Motor neuron (in vitro differentiated cells): ENCODE results near the gene PIGH. TPM values are rescaled to one million over a fixed set of nuclear protein-coding genes. Genes with fewer than 3 reads are reported as not detected.

Source experiments
- ATAC-seq, 8 experiments: fragments of 200-7000 bp; cut with Tn5 transposase; replicated peaks in 6 of 8; 2 replicates each; pipeline ENCODE4 v1.8.0; 2021; ENCODE audit warnings: mild to moderate bottlenecking in 8 of 8, moderate library complexity in 8 of 8
- H3K27ac ChIP-seq, 2 donors: fragments of 250-450 bp; sonication (Bioruptor Pico); 2 replicates each; pipeline ENCODE4 v1.9.0; 2021; ENCODE audit warnings: antibody characterized with exemption in 2 of 2, mild to moderate bottlenecking in 2 of 2, moderate library complexity in 1 of 2
- H3K4me1 ChIP-seq, 2 donors: fragments of 250-450 bp; sonication (Bioruptor Pico); replicated peaks in 1 of 2; 2 replicates each; pipeline ENCODE4 v1.6.1; 2021; ENCODE audit warnings: antibody characterized with exemption in 2 of 2, mild to moderate bottlenecking in 2 of 2, moderate library complexity in 1 of 2
- H3K4me3 ChIP-seq, 5 donors: fragments of 250-450 bp; sonication (Bioruptor Pico); 2 replicates each; pipeline ENCODE4 v1.9.0; 2021; ENCODE audit warnings: antibody characterized with exemption in 5 of 5, mild to moderate bottlenecking in 5 of 5, moderate library complexity in 4 of 5
- WGBS, 10 experiments: fragments of 450-650 bp; shearing (Covaris generic); methylation state at CpG; one replicate each; pipeline ENCODE4 v1.0.0; 2022; 5-methylcytosine and 5-hydroxymethylcytosine counted together
- in situ Hi-C, 9 experiments: fragments of 400-800 bp; cut with MboI; loops; one replicate each; pipeline ENCODE4 v1.15.0; 2021; ENCODE audit warnings: low sequenced_read_pairs in 9 of 9, low pct_unique_long_range_greater_than_20kb in 2 of 9; ENCODE audit not compliant: unreplicated experiment in 9 of 9
- total RNA-seq, 8 experiments: library from RNA; unstranded; fragments of 300-600 nt; gene quantifications; 2 replicates each; pipeline versions ENCODE4 v1.2.3 to v1.2.4, GENCODE V29; 2022

Gene PIGH
- total RNA-seq, 8 experiments from 2014 or later, result 14.1 to 39.2 (median 28.4) TPM

DNA sequence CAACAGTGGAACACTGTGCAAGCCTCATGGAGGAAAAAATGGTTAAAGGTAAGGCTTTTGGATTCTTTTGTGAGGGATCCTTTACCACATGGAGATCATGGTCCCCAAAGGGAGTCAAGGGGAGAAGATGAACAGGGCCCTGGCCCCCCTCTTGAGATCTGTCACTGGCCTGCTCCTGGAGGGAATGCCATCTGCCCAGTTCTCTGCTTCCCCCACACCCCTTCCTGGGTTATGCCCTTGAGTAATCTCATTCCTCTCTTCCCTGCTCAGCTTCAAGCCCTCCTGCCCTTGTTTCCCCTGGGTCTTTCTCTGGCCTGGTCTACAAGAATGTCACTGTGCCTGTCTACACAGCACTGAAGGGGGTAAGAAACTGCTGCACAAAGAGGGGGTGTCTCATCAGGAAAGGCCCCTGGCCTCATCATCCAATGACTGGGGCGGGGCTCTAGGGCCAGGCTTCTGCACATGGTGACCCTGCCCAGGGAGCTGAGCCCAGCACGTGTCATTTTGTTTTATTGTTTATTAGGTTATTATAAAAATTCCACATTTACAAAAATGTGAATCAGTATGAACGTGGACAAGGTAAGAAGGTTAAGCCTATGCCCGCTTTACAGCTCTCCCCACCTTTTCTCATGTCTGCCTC lies 30.3 kb downstream of the PIGH start:
- WGBS, 10 experiments, result 53 to 97% (median 78%) methylated on average over 1 to 4 of the region's 4 CpGs; no CpG with 5 or more reads in 2 of the 10 experiments

DNA sequence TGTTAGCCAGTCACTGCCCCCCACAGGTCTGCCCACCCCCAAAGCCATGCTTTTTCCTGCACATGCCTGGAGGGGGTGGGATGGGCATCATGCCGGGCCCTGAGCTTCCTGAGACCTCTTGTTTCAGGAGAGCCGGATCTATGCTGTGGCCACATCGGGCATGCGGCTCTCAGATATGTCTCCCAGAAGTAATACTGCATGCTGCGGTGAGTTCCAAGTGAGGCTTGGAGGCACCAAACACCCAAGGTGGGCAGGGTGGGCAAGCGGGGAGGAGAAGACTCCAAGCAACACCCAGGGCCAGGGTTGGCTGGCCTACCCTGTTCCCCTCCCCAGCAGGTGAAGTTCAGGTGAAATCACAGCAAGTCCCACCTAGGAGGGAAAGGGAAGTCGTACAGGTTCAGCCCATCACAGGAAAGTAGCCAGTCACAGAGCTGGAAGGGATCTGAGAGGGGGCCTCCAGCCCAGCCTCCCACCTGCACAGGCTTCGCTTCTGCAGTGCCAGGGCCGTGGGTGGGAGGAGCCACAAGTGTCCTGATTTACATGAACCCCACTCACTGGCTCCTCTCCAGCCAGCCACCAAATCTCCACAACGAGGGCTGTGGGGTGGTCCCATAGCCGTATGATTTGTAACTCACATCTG lies 30.9 kb downstream of the PIGH start:
- no peaks in the 10 kb centered on the region for H3K4me1 ChIP-seq
- in situ Hi-C loops, result no loop called here
- no peak overlapping the region for H3K4me3 ChIP-seq
- 50 to 100% (median 73%) methylated on average over 1 to 4 of the region's 11 CpGs; no CpG with 5 or more reads in 5 of the 10 experiments for WGBS, 10 experiments
- no peak overlapping the region for H3K27ac ChIP-seq
- ATAC-seq, result no peak

More for the DNA sequence above, 30.3 kb downstream of the PIGH start:
- no peak for ATAC-seq
- H3K4me3 ChIP-seq, result no peak overlapping the region
- in situ Hi-C loops, result no loop called here
- H3K27ac ChIP-seq, result no peak overlapping the region
- H3K4me1 ChIP-seq, result no peaks in the 10 kb centered on the region

DNA sequence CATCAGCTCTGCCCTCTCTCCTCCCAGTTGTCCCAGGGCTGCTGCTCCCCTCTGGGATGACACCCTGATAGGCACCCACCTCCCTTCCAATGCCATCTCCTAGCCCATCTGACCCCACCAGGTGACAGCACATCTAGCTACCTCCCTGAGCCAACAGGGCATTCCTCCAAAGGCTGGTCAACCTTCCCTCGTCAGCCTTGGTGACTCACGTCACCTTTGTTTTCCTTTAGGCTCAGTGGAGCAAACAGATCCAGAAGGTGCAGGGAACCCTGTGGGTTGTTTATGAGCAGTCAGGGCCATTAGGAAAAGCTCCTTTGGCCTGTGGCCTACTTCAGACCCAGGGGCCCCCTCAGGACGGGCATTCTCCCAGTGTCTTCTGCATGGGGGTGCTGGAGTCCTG lies 32.4 kb downstream of the PIGH start:
- Histone ChIP-seq H3K4me3 (no peak overlapping the region), H3K27ac (no peak overlapping the region), H3K4me1 (no peaks in the 10 kb centered on the region)
- 73 to 100% (median 86%) methylated on average over 1 to 3 of the region's 3 CpGs; no CpG with 5 or more reads in 4 of the 10 experiments for WGBS, 10 experiments
- ATAC-seq, result no peak
- in situ Hi-C loops, result no loop called here

DNA sequence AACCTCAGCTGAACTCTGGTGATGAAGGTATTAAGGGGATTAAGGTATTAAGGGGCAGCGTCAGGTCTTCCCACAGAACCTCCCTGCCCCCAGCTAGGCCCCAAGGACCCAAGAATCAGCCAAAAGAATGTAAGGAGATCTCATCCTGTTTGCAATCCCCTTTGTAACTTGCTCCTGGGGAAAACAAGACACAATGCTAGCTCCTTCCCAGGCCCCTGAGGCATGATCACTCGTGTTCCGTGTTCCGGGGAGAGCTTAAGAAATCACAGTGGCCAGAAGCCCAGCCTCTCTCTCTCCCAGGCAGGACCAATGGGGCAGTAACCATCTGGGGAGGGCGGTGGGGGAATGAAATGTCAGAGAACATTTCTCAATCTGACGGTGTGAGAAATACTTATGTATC lies 33.2 kb downstream of the PIGH start:
- 20 to 100% (median 90%) methylated on average over 1 to 5 of the region's 6 CpGs; no CpG with 5 or more reads in 4 of the 10 experiments for WGBS, 10 experiments
- peak in 2 of 8 experiments; percentile 17 to 26 for ATAC-seq
- H3K4me3 ChIP-seq, result no peak overlapping the region
- in situ Hi-C loops, result no loop called here
- H3K27ac ChIP-seq, result no peak overlapping the region
- H3K4me1 ChIP-seq, result no peaks in the 10 kb centered on the region

DNA sequence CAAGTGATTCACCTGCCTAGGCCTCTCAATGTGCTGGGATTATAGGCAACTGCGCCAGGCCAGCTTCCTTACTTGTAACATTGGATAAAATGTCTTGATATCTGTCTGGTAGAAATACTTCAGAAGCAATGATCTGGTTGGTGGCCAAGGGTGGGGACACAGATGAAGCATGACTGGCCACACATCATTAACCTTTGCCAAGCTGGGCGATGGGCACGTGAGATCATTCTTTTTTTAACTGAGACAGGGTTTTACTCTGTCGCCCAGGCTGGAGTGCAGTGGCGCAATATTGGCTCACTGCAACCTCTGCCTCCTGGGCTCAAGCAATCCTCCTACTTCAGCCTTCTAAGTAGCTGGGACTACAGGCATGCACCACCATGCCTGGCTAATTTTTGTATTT lies 35.8 kb downstream of the PIGH start:
- ATAC-seq, result no peak
- no peaks in the 10 kb centered on the region for H3K4me1 ChIP-seq
- in situ Hi-C loops, result no loop called here
- H3K27ac ChIP-seq, result no peak overlapping the region
- 18 to 100% (median 75%) methylated on average over 1 to 5 of the region's 5 CpGs; no CpG with 5 or more reads in 4 of the 10 experiments for WGBS, 10 experiments
- H3K4me3 ChIP-seq, result no peak overlapping the region

DNA sequence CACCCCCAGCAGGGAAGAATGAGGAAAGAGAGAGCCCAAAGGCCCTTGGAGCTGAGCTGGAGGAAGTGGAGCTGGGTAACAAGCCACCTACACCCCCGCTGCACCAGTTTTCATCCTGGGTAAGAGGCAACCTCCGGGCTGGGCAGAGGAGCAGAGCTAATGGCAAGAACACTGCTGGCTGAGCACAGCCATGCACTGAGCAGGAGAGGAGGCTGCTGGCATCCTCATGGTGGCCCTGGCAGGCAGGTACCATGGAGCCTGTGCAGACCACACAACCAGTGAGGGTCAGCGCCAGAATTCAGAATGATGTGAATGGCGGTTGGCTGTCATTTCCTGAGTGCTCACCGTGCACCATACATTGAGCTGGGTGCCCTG lies 37.3 kb downstream of the PIGH start:
- 79 to 100% (median 93%) methylated on average over 1 to 3 of the region's 5 CpGs; no CpG with 5 or more reads in 4 of the 10 experiments for WGBS, 10 experiments
- in situ Hi-C loops, result no loop called here
- Histone ChIP-seq H3K27ac (no peak overlapping the region), H3K4me1 (no peaks in the 10 kb centered on the region), H3K4me3 (no peak overlapping the region)
- ATAC-seq, result no peak

DNA sequence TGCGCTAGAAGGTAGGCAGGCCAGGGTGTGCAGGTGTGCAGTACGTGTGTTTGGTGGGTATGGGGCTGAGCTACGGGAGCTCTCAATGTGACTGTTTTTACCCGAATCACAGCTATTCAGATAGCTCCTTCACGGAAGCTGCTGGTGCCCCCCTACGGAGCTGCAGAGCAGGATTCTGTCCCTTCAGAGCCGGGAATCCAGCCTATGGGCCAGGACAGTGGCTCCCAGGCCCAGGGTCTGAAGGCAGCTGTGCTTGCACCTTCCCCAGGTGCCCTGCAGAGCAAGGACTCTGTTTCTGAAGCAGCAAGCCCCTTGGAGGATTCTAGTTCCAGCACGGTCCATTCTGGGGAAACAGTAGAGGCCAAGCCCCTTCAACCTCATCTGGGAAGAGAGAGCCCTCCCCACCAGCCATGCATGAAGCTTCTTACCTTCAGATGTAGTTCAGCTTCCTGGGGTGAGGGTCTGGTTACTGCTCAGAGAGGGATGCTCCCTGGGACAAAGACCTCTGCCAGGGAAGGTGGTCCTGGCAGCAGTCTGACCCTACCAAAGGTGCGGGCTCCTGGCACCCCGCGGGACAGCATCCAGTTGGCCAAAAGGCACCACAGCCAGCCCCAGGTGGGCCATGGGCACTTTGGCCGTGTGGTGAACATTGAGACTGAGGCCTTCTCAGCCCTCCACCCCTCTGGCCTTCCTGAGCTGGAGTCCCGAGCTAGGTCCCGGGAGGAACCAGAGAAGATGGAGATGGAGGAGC lies 37.9 kb downstream of the PIGH start:
- Histone ChIP-seq H3K27ac (no peak overlapping the region), H3K4me1 (no peaks in the 10 kb centered on the region), H3K4me3 (no peak overlapping the region)
- in situ Hi-C loops, result no loop called here
- no peak for ATAC-seq
- WGBS, 10 experiments, result 75 to 96% (median 81%) methylated on average over 2 to 9 of the region's 14 CpGs; no CpG with 5 or more reads in 3 of the 10 experiments

DNA sequence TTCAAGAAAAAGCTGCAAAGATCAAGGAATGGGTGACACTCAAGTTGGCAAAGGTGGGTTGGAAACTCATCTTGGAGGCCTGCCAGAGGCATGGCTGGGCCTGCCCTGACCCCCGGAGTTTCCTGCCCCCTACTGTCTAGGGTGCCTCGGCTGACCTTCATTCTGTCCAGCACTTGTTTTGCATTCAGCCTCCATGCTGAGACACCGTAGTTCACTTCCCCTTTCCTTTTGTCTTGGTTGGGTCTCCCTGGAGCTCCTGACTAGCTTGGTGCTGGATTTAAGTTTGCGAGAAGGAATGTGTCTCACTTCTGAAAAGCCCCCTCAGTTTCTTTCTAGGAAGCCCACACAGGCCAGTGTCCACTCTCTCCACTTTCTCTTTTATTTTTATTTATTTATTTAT lies 40.4 kb downstream of the PIGH start:
- Histone ChIP-seq H3K4me3 (no peak overlapping the region), H3K4me1 (no peaks in the 10 kb centered on the region), H3K27ac (no peak overlapping the region)
- in situ Hi-C loops, result no loop called here
- 20 to 100% (median 60%) methylated on average over 1 to 4 of the region's 4 CpGs; no CpG with 5 or more reads in 1 of the 10 experiments for WGBS, 10 experiments
- ATAC-seq, result no peak

DNA sequence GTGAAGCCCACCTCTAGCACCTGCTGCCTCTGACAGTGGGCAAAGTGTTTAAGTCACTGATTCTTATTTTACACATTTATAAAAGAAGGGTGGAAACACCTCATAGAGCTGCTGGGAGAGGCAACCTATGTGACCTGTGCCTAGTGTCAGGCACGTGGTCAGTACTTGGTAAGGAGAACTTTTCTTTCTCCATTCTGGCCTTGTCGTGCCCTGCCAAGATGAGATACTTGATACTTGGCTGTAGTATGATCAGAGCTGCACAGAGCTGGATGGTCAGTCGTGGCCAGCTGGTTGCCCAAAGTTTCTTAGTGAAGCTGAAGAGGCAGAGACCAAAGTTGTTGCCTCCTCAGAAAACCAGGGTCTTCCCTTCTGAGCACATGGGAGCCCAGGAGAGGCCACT lies 42.4 kb downstream of the PIGH start:
- Histone ChIP-seq H3K27ac (no peak overlapping the region), H3K4me1 (no peaks in the 10 kb centered on the region), H3K4me3 (no peak overlapping the region)
- WGBS, 10 experiments, result 43 to 100% (median 74%) methylated on average over 1 to 2 of the region's 3 CpGs; no CpG with 5 or more reads in 6 of the 10 experiments
- in situ Hi-C loops, result no loop called here
- no peak for ATAC-seq

DNA sequence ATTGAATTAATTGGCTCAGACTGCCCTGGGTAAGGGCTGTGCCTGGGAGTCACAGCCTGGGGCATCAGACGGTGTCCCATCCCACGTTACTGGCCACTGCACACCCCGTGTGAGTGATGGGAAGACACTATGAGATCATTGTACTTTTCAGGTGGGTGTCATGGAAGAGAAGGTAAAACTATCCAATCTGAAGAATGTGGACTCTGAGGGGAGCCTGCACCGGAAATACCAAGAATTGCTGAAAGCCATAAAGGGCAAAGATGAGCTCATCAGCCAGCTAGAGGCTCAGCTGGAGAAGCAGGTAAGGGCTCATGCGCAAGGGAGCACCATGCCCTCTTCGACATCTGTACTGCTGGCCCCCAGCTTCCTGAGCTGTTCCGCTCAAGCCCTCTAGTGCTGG lies 43.0 kb downstream of the PIGH start:
- WGBS, 10 experiments, result 60 to 100% (median 93%) methylated on average over 1 to 5 of the region's 7 CpGs; no CpG with 5 or more reads in 5 of the 10 experiments
- in situ Hi-C loops, result no loop called here
- H3K27ac ChIP-seq, result no peak overlapping the region

DNA sequence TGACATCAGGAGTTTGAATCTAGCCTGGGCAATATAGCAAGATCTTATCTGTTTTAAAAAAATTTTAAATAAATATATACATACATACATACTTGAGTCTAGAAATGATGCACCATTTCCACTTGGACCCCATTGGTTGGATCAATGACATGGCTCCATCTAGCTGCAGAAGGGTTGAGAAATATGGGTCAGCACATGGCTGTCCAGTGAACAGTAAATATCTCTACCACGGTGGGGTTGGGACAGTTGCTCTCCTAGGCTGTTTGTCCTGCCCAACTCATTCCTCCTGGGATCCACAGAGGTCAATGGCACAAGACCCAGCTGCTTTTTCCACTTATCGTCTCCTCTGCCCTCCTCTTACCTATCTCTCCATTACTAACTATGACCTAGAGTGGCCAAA lies 43.4 kb downstream of the PIGH start:
- no peaks in the 10 kb centered on the region for H3K4me1 ChIP-seq
- no peak overlapping the region for H3K4me3 ChIP-seq
- WGBS, 10 experiments, result 67 to 100% (median 79%) methylated on average over 1 to 2 of the region's 2 CpGs; no CpG with 5 or more reads in 4 of the 10 experiments
- H3K27ac ChIP-seq, result no peak overlapping the region
- in situ Hi-C loops, result no loop called here
- ATAC-seq, result no peak

More for the DNA sequence above, 43.0 kb downstream of the PIGH start:
- H3K4me1 ChIP-seq, result no peaks in the 10 kb centered on the region
- ATAC-seq, result no peak
- no peak overlapping the region for H3K4me3 ChIP-seq

DNA sequence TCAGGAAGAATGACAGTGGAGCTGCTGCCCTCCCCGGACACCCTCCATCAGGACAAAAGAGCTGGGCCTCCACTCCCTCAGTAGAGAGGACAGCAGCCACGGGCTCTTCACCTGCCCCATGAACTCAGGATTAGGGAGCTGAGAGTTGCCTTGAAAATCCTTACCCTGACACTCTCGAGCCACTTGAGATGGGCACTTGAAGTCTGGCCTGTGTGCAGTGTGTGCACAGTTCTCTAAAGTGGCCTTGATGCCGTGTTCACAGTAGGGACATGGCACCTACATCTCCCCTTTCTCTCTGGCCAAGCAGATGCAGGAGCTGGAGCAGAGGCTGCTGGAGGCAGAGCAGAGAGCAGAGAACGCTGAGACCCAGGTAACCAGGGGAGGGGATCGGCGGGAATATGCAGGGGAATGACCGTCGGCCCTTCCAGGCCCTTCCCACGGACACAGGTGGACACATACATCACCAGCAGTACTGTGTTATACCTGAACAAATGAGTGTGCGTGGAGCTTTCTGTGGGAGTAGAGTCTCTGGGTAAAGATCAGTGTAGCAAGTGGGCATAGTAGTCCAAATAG lies 44.5 kb downstream of the PIGH start:
- H3K4me1 ChIP-seq, result no peaks in the 10 kb centered on the region
- ATAC-seq, result no peak
- H3K4me3 ChIP-seq, result no peak overlapping the region
- 50 to 95% (median 73%) methylated on average over 1 to 8 of the region's 11 CpGs; no CpG with 5 or more reads in 5 of the 10 experiments for WGBS, 10 experiments
- no peak overlapping the region for H3K27ac ChIP-seq
- in situ Hi-C loops, result no loop called here

DNA sequence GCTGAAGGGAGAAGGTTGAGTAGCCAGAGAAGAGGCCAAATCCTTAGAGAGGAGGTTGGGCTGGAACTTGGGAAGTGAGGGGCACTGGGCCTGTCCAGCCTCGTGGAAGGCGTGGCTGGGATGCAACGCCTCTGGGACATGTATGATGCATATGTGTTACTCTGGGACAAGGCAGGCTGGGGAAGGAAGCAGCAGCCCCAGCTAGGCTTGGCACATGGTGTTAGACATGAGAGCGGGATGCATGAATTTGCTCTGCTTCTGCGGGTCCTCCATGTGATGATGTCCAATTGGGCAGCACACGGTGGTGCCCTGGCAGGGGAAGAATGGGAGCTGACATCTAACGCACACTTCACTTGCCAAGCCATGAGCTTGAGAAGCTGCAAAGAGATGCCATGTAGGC lies 45.7 kb downstream of the PIGH start:
- Histone ChIP-seq H3K27ac (no peak overlapping the region), H3K4me1 (no peaks in the 10 kb centered on the region), H3K4me3 (no peak overlapping the region)
- no peak for ATAC-seq
- 58 to 100% (median 82%) methylated on average over 1 to 6 of the region's 7 CpGs; no CpG with 5 or more reads in 4 of the 10 experiments for WGBS, 10 experiments
- in situ Hi-C loops, result no loop called here
